K562 treated with DMSO at 1 percent for 12 hours (cell line): ENCODE results near the gene TMEM191C. TPM values are rescaled to one million over a fixed set of nuclear protein-coding genes. Genes with fewer than 3 reads are reported as not detected.

ENCODE experiments used
- total RNA-seq: library from RNA; unstranded; fragments of 300-600 nt; gene quantifications from 2 replicates; pipeline ENCODE4 v1.2.3, GENCODE V29; 2022; ENCODE audit not compliant: insufficient read depth

TMEM191C gene
- 15.9 and 29.5 TPM in 2 replicates for total RNA-seq

DNA sequence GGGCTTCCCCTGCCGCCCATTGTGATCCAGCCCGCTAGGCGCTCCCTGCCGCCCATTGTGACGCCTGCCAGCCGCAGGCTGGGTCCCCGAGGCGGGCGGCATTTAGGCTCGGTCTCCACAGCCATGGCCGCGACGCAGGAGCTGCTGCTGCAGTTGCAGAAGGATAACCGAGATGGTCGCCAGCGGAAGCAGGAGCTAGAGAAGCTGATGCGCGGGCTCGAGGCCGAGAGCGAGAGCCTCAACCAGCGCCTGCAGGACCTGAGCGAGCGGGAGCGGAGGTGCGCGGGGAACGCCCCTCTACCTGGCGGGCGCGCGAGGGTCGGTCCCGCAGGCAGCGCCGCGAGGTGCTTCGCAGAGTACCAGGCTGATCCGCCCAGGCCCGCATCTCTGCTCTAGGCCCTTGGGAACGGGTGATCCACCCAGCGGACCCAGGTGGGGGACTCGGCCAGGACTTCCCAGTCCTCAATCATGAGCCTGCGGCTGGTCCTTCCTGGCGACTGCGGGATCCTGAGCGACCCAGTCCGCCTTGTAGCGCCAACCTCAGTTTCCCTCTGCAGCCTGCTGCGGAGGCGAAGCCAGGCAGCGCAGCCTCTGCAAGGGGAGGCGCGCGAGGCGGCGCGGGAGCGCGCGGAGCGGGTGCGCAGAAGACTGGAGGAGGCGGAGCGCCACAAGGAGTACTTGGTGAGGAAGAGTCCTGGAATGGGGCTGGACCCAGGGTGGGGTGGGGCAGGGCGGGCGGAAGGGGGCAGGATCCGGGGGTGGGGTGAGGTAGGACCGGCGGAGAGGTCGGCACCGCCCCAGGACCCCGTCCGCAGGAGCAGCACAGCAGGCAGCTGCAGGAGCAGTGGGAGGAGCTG, at the start of gene TMEM191C:
TMEM191C (plus strand) TSS at position 51 of the 857 bp plus-strand sequence; CDS start at position 124, 73 bp downstream.

Other genes with a start within 250 kb of the TMEM191C start
- gene RIMBP3B, start 83.6 kb upstream of the TMEM191C start, total RNA-seq, result 0.28 and 1.0 TPM in 2 replicates
- 18.0 and 57.1 TPM in 2 replicates for gene HIC2, start 50.0 kb upstream of the TMEM191C start, total RNA-seq
- 0.51 and 1.5 TPM in 2 replicates for gene RIMBP3C, start 84.1 kb downstream of the TMEM191C start, total RNA-seq
- gene UBE2L3, start 100.3 kb downstream of the TMEM191C start, total RNA-seq, result 180 and 273 TPM in 2 replicates
- 357 and 458 TPM in 2 replicates for gene YDJC, start 162.6 kb downstream of the TMEM191C start, total RNA-seq
- 1.6 and 4.2 TPM in 2 replicates for gene CCDC116, start 165.4 kb downstream of the TMEM191C start, total RNA-seq
- gene SDF2L1, start 174.9 kb downstream of the TMEM191C start, total RNA-seq, result 565 and 845 TPM in 2 replicates
- 67.6 and 132 TPM in 2 replicates for gene PPIL2, start 198.6 kb downstream of the TMEM191C start, total RNA-seq